ENCODE measurements around the gene EXOG.
A peak's percentile ranks its signal among the peaks of the same experiment; 100 is the strongest.

Gene EXOG

GRCh38 chr3:38473229-38473628, 22.9 kb upstream of the EXOG start:
- no peak for DNase-seq

GRCh38 chr3:38474928-38475605, 21.1 kb upstream of the EXOG start:
- no peak for DNase-seq

GRCh38 chr3:38475716-38476115, 20.4 kb upstream of the EXOG start:
- no peak for DNase-seq

GRCh38 chr3:38476157-38476756, 19.9 kb upstream of the EXOG start:
- DNase-seq = no peak

- DNase-seq = no peak
Measured at GRCh38 chr3:38477057-38477820, 18.9 kb upstream of the EXOG start.

GRCh38 chr3:38477839-38478450, 18.2 kb upstream of the EXOG start:
- DNase-seq = no peak

- DNase-seq = no peak
Measured at GRCh38 chr3:38478901-38479300, 17.2 kb upstream of the EXOG start.

- peak; percentile 67 for DNase-seq
Measured at GRCh38 chr3:38479431-38480092, 16.6 kb upstream of the EXOG start.

GRCh38 chr3:38480093-38480445, 16.1 kb upstream of the EXOG start:
- DNase-seq = no peak

GRCh38 chr3:38480930-38481329, 15.2 kb upstream of the EXOG start:
- no peak for DNase-seq

- no peak for DNase-seq
Measured at GRCh38 chr3:38482951-38483350, 13.2 kb upstream of the EXOG start.

- DNase-seq = no peak
Measured at GRCh38 chr3:38487323-38487722, 8.8 kb upstream of the EXOG start.

GRCh38 chr3:38488949-38489348, 7.2 kb upstream of the EXOG start:
- no peak for DNase-seq

GRCh38 chr3:38489766-38490165, 6.4 kb upstream of the EXOG start:
- DNase-seq = no peak

- DNase-seq = no peak
Measured at GRCh38 chr3:38490281-38491030, 5.7 kb upstream of the EXOG start.

- no peak for DNase-seq
Measured at GRCh38 chr3:38491215-38491614, 4.9 kb upstream of the EXOG start.

- DNase-seq = no peak
Measured at GRCh38 chr3:38493031-38493430, 3.1 kb upstream of the EXOG start.

GRCh38 chr3:38497031-38497430, 891 bp downstream of the EXOG start:
- DNase-seq = no peak

- no peak for DNase-seq
Measured at GRCh38 chr3:38500688-38501417, 4.7 kb downstream of the EXOG start.

- no peak for DNase-seq
Measured at GRCh38 chr3:38507120-38507519, 11.0 kb downstream of the EXOG start.

GRCh38 chr3:38509732-38510131, 13.6 kb downstream of the EXOG start:
- no peak for DNase-seq

- no peak for DNase-seq
Measured at GRCh38 chr3:38510631-38511030, 14.5 kb downstream of the EXOG start.
